ENCODE data around the gene RNF114.

DNA sequence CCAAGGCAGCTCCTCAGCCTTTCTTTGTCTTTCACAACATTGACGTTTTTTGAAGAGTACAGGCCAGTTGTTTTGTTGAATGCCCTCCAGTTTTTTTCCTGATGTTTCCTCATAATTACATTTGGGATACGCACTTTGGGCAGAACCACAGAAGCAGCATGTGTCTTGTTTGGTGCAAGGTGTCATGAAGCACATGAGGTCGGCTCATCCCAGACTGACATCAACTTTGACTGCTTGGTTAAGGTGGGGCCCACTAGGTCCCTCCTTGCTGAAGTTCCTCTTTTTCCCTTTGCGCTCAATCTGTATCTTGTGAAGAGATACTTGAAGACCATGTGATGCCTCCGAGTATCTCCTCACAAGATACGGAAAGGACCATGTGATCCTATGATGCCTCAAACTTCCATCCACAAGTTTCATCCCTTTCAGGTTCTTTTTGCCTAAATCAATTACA is 57.1 kb downstream of the RNF114 start:
- TF ChIP-seq CTCF (conservative IDR thresholded peaks at IDR 0.05; ENCODE audit: low read length) (no peak), EZH2phosphoT487 (IDR thresholded peaks at IDR 0.05; ENCODE audit: borderline replicate concordance) (no peak)
